Endodermal cell (in vitro differentiated cells): ENCODE data around the gene PLCB1. TPM values are rescaled to one million over a fixed set of nuclear protein-coding genes. Genes with fewer than 3 reads are reported as not detected.

Experiments used
- DNase-seq: peaks from one replicate; pipeline ENCODE4 v3.0.0-alpha.2; 2017
- H3K27ac ChIP-seq: 2 replicates; pipeline ENCODE4 v1.5.1; 2013; ENCODE audit warnings: mild to moderate bottlenecking, low read depth, low read length, moderate library complexity
- H3K27me3 ChIP-seq: 2 replicates; pipeline ENCODE4 v1.6.1; 2013; ENCODE audit warnings: mild to moderate bottlenecking, low read length, moderate library complexity; ENCODE audit not compliant: insufficient read depth, control insufficient read depth, poor library complexity, severe bottlenecking
- H3K36me3 ChIP-seq: 2 replicates; pipeline ENCODE4 v1.7.0; 2013; ENCODE audit warnings: mild to moderate bottlenecking, low read length, moderate library complexity; ENCODE audit not compliant: control insufficient read depth, insufficient read depth
- H3K4me1 ChIP-seq: one replicate; pipeline ENCODE4 v1.7.0; 2013; ENCODE audit warnings: low read length; ENCODE audit not compliant: control insufficient read depth, insufficient read depth
- H3K4me3 ChIP-seq: 2 replicates; pipeline ENCODE4 v1.5.1; 2013; ENCODE audit warnings: mild to moderate bottlenecking, low read length, moderate library complexity
- H3K9ac ChIP-seq: 2 replicates; pipeline ENCODE4 v1.6.1; 2013; ENCODE audit warnings: mild to moderate bottlenecking, low read length, moderate library complexity; ENCODE audit not compliant: poor library complexity, severe bottlenecking; ENCODE audit errors: extremely low read depth
- H3K9me3 ChIP-seq: 2 replicates; pipeline ENCODE4 v1.6.1; 2013; ENCODE audit warnings: mild to moderate bottlenecking, low read length, moderate library complexity; ENCODE audit not compliant: control insufficient read depth
- H3K27ac Mint-ChIP-seq: 2 replicates; pipeline ENCODE4 v1.8.0; 2020; ENCODE audit warnings: mixed read lengths
- H3K27me3 Mint-ChIP-seq: 2 replicates; pipeline ENCODE4 v1.8.0; 2021; ENCODE audit warnings: mild to moderate bottlenecking, mixed read lengths; ENCODE audit not compliant: insufficient read depth
- H3K36me3 Mint-ChIP-seq: 2 replicates; pipeline ENCODE4 v1.8.0; 2020; ENCODE audit warnings: low read depth, mixed read lengths
- H3K4me1 Mint-ChIP-seq: 2 replicates; pipeline ENCODE4 v1.8.0; 2020; ENCODE audit warnings: mixed read lengths
- H3K4me3 Mint-ChIP-seq: 2 replicates; pipeline ENCODE4 v1.8.0; 2020; ENCODE audit warnings: mild to moderate bottlenecking, moderate library complexity, mixed read lengths
- H3K9me3 Mint-ChIP-seq: 2 replicates; pipeline ENCODE4 v1.8.0; 2020; ENCODE audit warnings: mild to moderate bottlenecking, mixed read lengths
- WGBS, 2 experiments: methylation state at CpG; one replicate each; pipeline versions ENCODE4 v1.1.5 to v1.1.7; 2013; ENCODE audit warnings: missing lambda C conversion rate in 2 of 2, mixed read lengths in 1 of 2; ENCODE audit not compliant: insufficient coverage in 1 of 2, insufficient read length in 1 of 2; 5-methylcytosine and 5-hydroxymethylcytosine counted together
- total RNA-seq, 2 donors: library from RNA; stranded (reverse); fragmentation: NEBNext Ultra II Directional in 1 of 2; extraction: Animal tissue kit (Norgen Biotek cat#: 25700) in 1 of 2; gene quantifications; 2 replicates in 1 of 2; 3 replicates in 1 of 2; pipeline ENCODE4 v1.2.1, GENCODE V29; 2021
- TF ChIP-seq, protein P1 (sequence below): fragments of 200-600 bp; sonication (generic); conservative IDR thresholded peaks from 2 replicates; pipeline ENCODE4 v1.5.0; 2021; ENCODE audit warnings: antibody characterized with exemption, mild to moderate bottlenecking

PLCB1 gene
- total RNA-seq, 2 donors from 2014 or later = 15.3 to 16.5 TPM

DNA sequence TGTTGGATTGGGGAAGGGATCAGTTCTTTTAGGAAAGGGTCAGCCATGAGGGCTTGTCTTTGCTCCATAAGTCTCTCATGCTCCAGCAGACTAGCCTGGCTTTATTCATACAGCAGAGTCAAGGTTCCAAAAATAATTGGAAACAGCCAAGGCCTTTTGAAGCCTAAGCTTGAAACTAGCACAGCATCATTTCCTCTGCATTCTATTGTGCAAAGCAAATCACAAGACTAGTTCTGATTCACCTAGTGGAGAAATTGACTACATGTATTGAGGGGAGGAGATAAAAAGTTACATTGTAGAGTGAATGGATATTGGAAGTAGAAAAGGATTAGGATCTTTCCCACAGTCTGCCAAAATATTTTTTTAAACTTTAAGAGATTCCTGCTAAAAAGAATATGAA lies 777.5 kb downstream of the PLCB1 start:
- Mint-ChIP-seq H3K4me1 (no peaks in the 10 kb centered on the region), H3K27me3 (no peaks in the 10 kb centered on the region), H3K9me3 (no peaks in the 10 kb centered on the region), H3K36me3 (no peaks in the 10 kb centered on the region), H3K4me3 (no peak overlapping the region), H3K27ac (no peak overlapping the region)
- TF ChIP-seq, protein P1, sequence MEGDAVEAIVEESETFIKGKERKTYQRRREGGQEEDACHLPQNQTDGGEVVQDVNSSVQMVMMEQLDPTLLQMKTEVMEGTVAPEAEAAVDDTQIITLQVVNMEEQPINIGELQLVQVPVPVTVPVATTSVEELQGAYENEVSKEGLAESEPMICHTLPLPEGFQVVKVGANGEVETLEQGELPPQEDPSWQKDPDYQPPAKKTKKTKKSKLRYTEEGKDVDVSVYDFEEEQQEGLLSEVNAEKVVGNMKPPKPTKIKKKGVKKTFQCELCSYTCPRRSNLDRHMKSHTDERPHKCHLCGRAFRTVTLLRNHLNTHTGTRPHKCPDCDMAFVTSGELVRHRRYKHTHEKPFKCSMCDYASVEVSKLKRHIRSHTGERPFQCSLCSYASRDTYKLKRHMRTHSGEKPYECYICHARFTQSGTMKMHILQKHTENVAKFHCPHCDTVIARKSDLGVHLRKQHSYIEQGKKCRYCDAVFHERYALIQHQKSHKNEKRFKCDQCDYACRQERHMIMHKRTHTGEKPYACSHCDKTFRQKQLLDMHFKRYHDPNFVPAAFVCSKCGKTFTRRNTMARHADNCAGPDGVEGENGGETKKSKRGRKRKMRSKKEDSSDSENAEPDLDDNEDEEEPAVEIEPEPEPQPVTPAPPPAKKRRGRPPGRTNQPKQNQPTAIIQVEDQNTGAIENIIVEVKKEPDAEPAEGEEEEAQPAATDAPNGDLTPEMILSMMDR = no peak
- no peak overlapping the region for H3K27ac ChIP-seq
- DNase-seq = no peak
- no peaks in the 10 kb centered on the region for H3K9me3 ChIP-seq
- no peaks in the 10 kb centered on the region for H3K27me3 ChIP-seq
- no peak overlapping the region for H3K4me3 ChIP-seq
- H3K9ac ChIP-seq = no peak overlapping the region
- H3K4me1 ChIP-seq = no peaks in the 10 kb centered on the region
- H3K36me3 ChIP-seq = no peaks in the 10 kb centered on the region

DNA sequence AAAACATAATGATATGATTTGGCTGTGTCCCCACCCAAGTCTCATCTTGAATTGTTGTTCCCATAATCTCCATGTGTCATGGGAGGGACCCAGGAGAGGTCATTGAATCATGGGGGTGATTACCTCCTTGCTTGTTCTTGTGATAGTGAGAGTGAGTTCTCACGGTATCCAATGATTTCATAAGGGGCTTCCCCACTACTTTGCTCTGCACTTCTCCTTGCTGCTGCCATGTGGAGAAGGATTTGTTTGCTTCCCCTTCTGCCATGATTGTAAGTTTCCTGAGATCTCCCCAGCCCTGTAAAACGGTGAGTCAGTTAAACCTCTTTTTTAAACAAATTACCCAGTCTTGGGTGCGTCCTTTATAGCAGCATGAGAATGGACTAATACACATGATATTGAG lies 780.0 kb downstream of the PLCB1 start:
- Histone ChIP-seq H3K36me3 (no peaks in the 10 kb centered on the region), H3K4me1 (no peaks in the 10 kb centered on the region), H3K27me3 (no peaks in the 10 kb centered on the region), H3K4me3 (no peak overlapping the region), H3K27ac (no peak overlapping the region), H3K9ac (no peak overlapping the region), H3K9me3 (no peaks in the 10 kb centered on the region)
- Mint-ChIP-seq H3K4me1 (no peaks in the 10 kb centered on the region), H3K9me3 (peaks cover 3% of the 10 kb centered on the region), H3K4me3 (no peak overlapping the region), H3K27me3 (no peaks in the 10 kb centered on the region), H3K27ac (no peak overlapping the region), H3K36me3 (no peaks in the 10 kb centered on the region)
- TF ChIP-seq, protein P1 = no peak
- WGBS, 2 experiments = 88% methylated on average over 2 of the region's 3 CpGs; no CpG with 5 or more reads in 1 of the 2 experiments
- no peak for DNase-seq

DNA sequence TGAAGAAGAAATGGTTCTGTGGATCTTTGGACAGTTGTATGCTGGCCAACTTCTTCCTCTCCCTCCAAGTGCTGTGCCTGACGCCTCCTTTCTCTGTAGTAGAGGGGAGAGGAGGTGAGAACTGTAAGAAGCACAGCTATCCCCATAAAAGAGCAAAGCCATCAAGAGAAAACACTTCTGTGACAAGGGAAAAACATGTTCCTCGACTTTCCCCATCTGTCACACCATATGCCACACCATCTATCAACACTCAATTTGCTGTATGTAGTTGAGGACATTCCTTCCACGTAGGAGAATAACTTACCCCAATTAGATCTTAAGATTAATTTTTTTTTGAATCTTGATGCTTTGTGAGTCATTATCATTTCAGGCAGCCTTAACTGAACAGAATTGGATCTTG lies 780.7 kb downstream of the PLCB1 start:
- Histone ChIP-seq H3K36me3 (no peaks in the 10 kb centered on the region), H3K27me3 (no peaks in the 10 kb centered on the region), H3K9me3 (no peaks in the 10 kb centered on the region), H3K9ac (no peak overlapping the region), H3K27ac (no peak overlapping the region), H3K4me1 (no peaks in the 10 kb centered on the region), H3K4me3 (no peak overlapping the region)
- Mint-ChIP-seq H3K4me3 (no peak overlapping the region), H3K4me1 (no peaks in the 10 kb centered on the region), H3K27me3 (no peaks in the 10 kb centered on the region), H3K9me3 (peaks cover 3% of the 10 kb centered on the region), H3K27ac (no peak overlapping the region), H3K36me3 (no peaks in the 10 kb centered on the region)
- TF ChIP-seq, protein P1 = no peak
- 96 to 100% methylated on average over 1 to 2 of the region's 3 CpGs for WGBS, 2 experiments
- DNase-seq = no peak
